Globus pallidus (tissue), 1 donor: ENCODE measurements around the gene PPFIBP2.

ENCODE experiments used
- DNase-seq: peaks from one replicate; pipeline ENCODE4 v3.0.0-alpha.2; 2015; ENCODE audit warnings: low spot score

The PPFIBP2 gene

GRCh38 chr11:7513234-7514098 lies at the start of gene PPFIBP2:
Gene PPFIBP2, plus strand, starts transcription at chr11:7513999. Its CDS starts 35,477 bp downstream, at chr11:7549476.
- DNase-seq: peak; percentile 90

GRCh38 chr11:7467652-7468051 lies 46.1 kb upstream of the PPFIBP2 start:
- no peak for DNase-seq

- DNase-seq: no peak
Observed at GRCh38 chr11:7469351-7469865, 44.4 kb upstream of the PPFIBP2 start.

GRCh38 chr11:7471071-7471470 lies 42.7 kb upstream of the PPFIBP2 start:
- DNase-seq: no peak

- DNase-seq: no peak
Observed at GRCh38 chr11:7473717-7474116, 40.1 kb upstream of the PPFIBP2 start.

GRCh38 chr11:7480113-7480512 lies 33.7 kb upstream of the PPFIBP2 start:
- DNase-seq: no peak

- DNase-seq: no peak
Observed at GRCh38 chr11:7484131-7484530, 29.7 kb upstream of the PPFIBP2 start.

GRCh38 chr11:7484645-7485044 lies 29.2 kb upstream of the PPFIBP2 start:
- DNase-seq: no peak

- no peak for DNase-seq
Observed at GRCh38 chr11:7485186-7486097, 28.4 kb upstream of the PPFIBP2 start, which contains the start of gene OLFML1. Gene OLFML1, plus strand, starts transcription at chr11:7485506. Its CDS starts 370 bp downstream, at chr11:7485876.

- DNase-seq: no peak
Observed at GRCh38 chr11:7486098-7486780, 27.6 kb upstream of the PPFIBP2 start.

- no peak for DNase-seq
Observed at GRCh38 chr11:7486781-7487140, 27.0 kb upstream of the PPFIBP2 start.

- DNase-seq: no peak
Observed at GRCh38 chr11:7487360-7487759, 26.4 kb upstream of the PPFIBP2 start.

GRCh38 chr11:7488681-7489080 lies 25.1 kb upstream of the PPFIBP2 start:
- DNase-seq: no peak

- no peak for DNase-seq
Observed at GRCh38 chr11:7489376-7489775, 24.4 kb upstream of the PPFIBP2 start.

- DNase-seq: no peak
Observed at GRCh38 chr11:7490054-7490453, 23.7 kb upstream of the PPFIBP2 start.

- no peak for DNase-seq
Observed at GRCh38 chr11:7490535-7490934, 23.3 kb upstream of the PPFIBP2 start.

- DNase-seq: no peak
Observed at GRCh38 chr11:7492253-7492652, 21.5 kb upstream of the PPFIBP2 start.

GRCh38 chr11:7493670-7494069 lies 20.1 kb upstream of the PPFIBP2 start:
- no peak for DNase-seq

GRCh38 chr11:7494086-7494745 lies 19.6 kb upstream of the PPFIBP2 start:
- DNase-seq: no peak

GRCh38 chr11:7495882-7496551 lies 17.8 kb upstream of the PPFIBP2 start:
- no peak for DNase-seq

GRCh38 chr11:7498193-7498592 lies 15.6 kb upstream of the PPFIBP2 start:
- DNase-seq: no peak
